HEK293T (cell line): ENCODE data around the gene SAYSD1.

ENCODE experiments used
- BHLHE40 ChIP-seq: fragments of 450-650 bp; IDR thresholded peaks from 2 replicates; pipeline ENCODE4 v1.6.1; 2016; ENCODE audit warnings: mild to moderate bottlenecking, moderate library complexity, borderline replicate concordance
- ZNF384 ChIP-seq: fragments of 450-650 bp; IDR thresholded peaks from 2 replicates; pipeline ENCODE4 v1.6.1; 2016

DNA sequence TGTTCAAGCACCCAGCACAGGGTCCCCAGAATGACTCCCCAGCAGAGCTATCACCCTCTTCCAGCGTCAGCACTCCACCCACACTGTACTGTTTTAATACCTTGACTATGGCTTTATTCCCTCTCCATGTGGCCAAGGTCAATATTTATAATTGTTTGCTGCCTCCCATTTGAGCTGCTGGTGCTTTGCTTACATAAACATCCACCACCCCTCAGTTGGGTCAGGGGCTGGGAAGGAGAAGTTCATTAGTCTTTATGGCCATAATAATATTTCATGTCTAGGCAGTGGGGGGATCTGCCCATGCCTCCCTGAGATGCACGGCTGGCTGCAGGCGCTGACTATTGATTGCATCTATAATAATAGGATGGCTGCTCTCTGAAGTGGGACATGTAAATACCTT is 41.8 kb upstream of the SAYSD1 start:
- TF ChIP-seq BHLHE40 = no peak
- no peak for TF ChIP-seq ZNF384
